ENCODE measurements around the gene CXXC5. TPM values are rescaled to one million over a fixed set of nuclear protein-coding genes. Genes with fewer than 3 reads are reported as not detected.
"Not testable (repeated sequence)": the region's sequence is repeated elsewhere in the genome, so short reads cannot be mapped to it uniquely, and the experiment has no call there.

The CXXC5 gene
- 136 TPM for polyA plus RNA-seq (2013, experiment 1 of 2; ENCODE audit: insufficient read length)
- 174 TPM for polyA plus RNA-seq (2013, experiment 2 of 2; ENCODE audit: insufficient read length)

GRCh38 chr5:139648205-139649081 is at the start of gene CXXC5:
Gene CXXC5, plus strand, starts transcription at chr5:139648349. Its CDS starts 32,175 bp downstream, at chr5:139680524.
- DNase-seq = peak; percentile 90

DNA sequence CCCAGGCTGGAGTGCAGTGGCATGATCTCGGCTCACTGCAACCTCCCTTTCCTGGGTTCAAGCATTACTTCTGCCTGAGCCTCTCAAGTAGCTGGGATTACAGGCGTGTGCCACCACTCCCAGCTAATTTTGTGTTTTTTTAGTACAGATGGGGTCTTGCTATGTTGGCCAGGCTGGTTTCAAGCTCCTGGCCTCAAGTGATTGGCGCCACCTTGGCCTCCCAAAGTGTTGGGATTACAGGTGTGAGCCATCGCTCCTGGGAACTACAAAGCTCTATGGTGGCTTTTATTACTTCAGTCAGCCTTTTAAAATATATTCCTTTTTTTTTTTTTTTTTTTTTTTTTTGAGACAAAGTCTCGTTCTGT is 49.6 kb upstream of the CXXC5 start:
- not testable (repeated sequence) for DNase-seq

- peak; percentile 49 for DNase-seq
These were observed 47.7 kb upstream of the CXXC5 start for GRCh38 chr5:139600336-139600949.

DNA sequence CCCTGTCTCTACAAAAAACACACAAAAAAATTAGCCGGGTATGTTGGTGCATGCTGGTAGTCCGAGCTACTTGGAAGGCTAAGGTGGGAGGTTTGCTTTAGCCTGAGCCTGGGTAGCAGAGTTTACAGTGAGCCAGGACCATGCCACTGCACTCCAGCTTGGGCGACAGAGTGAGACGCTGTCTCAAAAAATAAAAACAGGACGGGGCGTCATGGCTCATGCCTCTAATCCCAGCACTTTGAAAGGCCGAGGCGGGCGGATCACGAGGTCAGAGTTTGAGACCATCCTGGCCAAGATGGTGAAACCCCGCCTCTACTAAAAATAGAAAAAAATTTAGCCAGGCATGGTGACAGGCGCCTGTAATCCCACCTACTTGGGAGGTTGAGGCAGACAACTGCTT is 46.7 kb upstream of the CXXC5 start:
- no peak for DNase-seq

- DNase-seq = not testable (repeated sequence)
These were observed 46.2 kb upstream of the CXXC5 start for GRCh38 chr5:139601948-139602347.

DNA sequence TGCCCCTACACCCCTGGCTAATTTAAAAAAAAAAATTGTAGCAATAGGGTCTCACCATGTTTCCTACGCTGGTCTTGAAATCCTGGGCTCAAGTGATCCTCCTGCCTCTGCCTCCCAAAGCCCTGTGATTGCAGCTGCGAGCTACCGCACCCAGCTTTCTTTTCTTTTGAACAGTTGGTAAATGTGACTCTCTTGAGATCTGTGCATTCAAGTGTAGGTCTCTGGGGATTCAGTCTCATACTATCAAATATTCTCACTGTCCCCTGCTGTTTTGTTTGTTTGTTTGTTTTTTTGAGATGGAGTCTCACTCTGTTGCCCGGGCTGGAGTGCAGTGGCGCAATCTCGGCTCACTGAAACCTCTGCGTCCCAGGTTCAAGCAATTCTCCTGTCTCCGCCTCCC is 42.3 kb upstream of the CXXC5 start:
- DNase-seq = no peak

GRCh38 chr5:139611703-139612584 is 36.2 kb upstream of the CXXC5 start:
- DNase-seq = no peak

- no peak for DNase-seq
These were observed 28.3 kb upstream of the CXXC5 start for GRCh38 chr5:139619861-139620260.

- not testable (repeated sequence) for DNase-seq
These were observed 22.8 kb upstream of the CXXC5 start for GRCh38 chr5:139625398-139625797.

GRCh38 chr5:139630855-139631254 is 17.3 kb upstream of the CXXC5 start:
- DNase-seq = no peak

DNA sequence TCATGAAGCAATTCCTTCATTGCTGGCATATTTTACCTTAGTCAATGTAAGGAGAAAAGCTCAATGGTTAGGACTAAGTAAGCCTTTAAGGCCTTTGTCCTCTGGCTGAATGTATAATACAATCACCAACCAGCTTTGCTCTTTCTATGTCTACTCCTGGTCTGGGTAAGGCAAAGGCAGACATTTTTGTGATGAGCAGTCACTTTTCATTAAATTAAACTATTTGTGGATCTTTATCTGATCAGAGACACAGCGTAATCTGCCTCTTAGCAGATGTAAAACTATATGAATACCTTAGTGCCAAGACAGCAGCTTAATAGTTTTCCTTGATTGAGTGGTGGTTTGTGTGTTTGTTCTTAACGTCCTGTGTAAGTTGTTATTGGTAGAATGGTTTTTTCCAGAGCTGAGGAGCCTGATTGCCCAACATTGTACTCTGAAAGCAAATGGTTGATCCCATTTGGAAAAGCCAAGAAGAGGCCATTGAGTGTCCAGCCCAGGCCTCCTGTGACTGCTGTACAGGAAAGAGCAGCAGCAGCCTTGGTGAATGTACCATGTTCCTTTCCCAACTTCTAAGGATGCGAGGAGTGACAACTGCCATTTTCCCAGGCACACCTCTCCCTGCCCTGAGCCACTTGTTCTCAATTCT is 16.5 kb upstream of the CXXC5 start:
- no peak for DNase-seq

GRCh38 chr5:139633295-139634027 is 14.7 kb upstream of the CXXC5 start:
- peak; percentile 71 for DNase-seq

GRCh38 chr5:139634028-139634325 is 14.2 kb upstream of the CXXC5 start:
- DNase-seq = no peak

GRCh38 chr5:139634541-139634940 is 13.6 kb upstream of the CXXC5 start:
- no peak for DNase-seq

GRCh38 chr5:139635191-139635590 is 13.0 kb upstream of the CXXC5 start:
- DNase-seq = no peak

- peak; percentile 93 for DNase-seq
These were observed 12.4 kb upstream of the CXXC5 start for GRCh38 chr5:139635606-139636206.

DNA sequence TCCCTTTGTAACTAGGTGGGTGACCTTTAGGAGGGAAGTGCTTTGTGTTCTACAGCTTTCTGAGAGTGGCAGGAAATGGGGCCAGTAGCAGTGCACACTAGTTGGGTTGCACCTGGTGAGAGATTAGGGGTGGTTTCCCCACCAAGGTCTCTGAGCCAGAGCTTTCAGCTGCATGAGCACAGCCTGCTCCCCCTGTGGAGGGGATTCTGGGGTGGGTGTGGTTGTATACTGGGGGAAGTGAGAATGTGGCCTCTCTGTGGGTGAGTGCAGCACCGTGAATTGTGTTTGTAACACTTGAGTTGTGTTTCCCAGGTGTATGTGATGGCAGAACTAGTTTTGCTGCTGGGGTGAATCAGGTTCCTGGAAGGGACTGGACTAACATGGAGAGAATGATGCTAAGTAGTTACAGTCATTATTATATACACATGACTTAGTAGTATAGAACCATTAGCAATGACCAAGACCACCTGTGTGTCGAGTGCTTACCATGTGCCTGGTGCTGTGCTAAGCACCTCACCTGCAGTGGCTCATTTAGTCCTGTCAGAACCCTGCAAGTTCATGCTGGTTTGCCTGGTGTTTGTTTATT is 11.8 kb upstream of the CXXC5 start:
- DNase-seq = no peak

DNA sequence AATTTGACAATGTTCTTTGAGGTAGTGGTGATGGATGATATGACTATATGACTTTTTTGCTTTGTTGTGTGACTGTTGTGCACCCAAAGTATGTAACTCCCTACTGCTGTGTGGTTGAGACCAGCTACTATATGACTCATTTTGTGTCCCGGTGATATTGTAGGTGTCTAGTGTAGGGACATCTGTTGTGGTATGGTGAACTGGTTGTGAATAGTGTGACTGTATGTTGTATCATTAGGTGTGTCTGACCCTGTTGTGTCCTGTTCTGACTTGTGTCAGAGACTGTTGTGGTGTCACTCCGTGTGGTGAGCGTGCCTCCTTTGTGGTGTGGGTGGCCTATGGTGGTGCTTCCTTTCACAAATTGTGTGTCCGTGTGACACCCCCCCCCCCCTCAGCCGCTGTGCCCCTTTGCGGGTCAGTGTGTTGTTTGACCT is 11.2 kb upstream of the CXXC5 start:
- DNase-seq = peak; percentile 69

DNA sequence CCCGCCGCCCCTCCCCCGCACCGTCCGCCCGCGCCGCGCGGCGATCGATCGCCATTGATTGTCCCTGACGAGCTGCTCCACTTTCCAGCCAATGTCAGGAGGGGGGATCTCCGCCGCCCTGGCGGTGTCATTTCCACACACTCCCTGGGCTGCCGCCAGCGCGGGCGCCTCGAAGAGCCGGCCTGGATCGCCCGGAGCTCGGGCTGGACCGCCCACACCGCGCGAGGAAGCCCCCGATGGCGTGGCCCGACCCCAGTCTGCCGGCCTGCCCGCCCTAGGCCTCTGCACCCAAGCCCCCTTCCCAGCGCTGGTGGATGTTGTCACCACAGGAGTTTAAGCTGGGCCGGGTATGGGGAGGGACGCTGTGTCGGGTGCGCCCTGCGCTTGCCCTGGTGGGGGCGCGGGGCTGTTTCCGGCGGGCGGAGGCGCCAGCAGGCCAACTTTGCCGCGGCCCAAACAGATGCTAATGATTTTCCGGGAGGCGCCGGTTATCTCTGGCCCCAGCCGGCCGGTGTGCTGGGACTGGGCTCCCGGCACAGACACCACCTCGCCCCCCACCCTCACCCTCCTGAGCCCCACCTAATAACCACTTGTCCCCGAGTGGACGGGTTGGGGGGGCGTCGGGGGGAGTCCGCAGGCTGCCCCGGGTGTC is 10.6 kb upstream of the CXXC5 start:
- peak; percentile 81 for DNase-seq

GRCh38 chr5:139638090-139638735 is 9.9 kb upstream of the CXXC5 start:
- peak; percentile 76 for DNase-seq

Data from fibroblast of skin of back (primary cell).